Hepatic stellate cell (primary cell): Measurements from ENCODE around the gene TUBGCP3.

ENCODE experiments used
- DNase-seq: peaks from one replicate; pipeline ENCODE4 v3.0.0; 2011; ENCODE audit warnings: low spot score

Gene TUBGCP3

DNA sequence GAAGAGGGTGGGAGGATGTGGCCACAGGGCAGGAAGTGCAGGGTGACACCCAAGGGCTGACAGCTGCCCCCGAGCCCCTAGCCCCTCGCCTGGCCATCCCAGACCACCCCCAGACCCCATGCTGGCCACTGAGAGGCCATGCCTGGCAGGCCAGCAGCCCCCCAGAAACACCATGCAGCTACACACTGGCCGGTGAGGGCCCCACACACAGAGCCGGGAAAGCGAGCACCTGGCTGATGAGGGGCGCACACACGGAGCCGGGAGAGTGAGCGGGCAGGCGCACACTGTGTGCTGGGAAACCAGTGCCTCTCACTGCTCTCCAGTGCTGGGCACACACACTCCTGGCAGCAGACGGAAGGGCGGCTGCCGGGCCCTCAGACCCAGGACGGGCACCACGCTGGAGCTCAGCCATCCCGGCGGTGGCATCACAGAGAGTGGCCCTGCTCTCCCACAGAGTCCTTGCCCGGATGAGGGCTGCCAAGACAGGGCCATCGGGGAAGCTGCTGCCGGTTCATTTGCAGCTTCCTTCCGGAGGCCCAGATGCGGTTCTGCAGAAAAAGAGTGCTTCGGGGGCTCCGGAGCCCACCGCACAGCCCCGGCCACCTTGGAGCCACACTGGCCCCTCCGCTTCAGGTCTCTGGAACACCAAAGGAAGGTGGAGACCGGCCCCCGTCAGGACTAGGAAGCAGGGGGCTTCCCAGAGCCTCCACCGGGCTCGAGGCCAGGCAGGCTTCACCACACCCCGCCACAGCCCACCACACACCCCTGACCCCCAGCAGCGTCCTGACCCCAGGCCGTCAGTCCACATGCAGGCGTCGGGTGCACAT, 135.4 kb downstream of the TUBGCP3 start:
- DNase-seq, result no peak

DNA sequence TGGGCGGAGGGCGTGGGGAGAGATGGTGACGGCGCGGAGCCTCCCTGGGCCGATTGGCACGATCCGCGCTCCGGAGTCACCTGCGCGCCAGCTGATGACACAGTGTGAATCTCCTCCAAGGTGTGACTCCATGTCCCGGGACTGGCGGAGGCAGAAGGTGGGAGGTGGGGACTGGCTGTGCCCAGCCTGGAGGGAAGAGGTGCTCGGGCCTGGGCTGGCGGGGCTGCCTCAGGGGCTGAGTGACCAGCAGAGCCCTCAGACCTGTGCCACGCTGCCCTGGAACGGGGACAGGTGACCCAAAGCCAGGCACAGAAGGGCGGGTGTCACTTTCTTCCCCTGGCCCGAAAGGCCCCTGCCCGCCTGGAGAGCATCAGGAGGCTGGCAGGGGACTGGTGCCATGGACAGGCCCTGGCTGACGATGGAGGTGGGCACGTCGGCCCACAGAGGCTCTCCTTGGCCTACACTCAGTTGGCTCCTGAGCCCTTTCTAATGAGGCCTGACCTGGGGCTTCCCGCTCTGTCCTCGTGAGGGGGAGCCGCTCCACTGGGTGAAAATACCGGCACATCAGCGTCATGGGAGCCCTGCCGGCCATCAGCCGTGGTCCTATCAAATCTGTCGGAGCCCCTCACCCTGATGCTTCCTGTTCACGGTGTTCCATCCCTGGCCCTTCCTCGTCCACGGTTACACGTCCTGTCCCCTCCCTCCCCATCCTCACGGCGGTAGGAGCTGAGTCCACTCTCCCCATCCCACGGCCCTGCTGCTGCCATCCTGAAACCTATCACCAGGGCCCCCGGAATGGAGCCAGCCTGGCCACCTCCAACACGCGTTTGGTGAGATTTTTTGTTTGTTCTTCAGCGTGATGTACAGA, 136.2 kb downstream of the TUBGCP3 start:
- no peak for DNase-seq

DNA sequence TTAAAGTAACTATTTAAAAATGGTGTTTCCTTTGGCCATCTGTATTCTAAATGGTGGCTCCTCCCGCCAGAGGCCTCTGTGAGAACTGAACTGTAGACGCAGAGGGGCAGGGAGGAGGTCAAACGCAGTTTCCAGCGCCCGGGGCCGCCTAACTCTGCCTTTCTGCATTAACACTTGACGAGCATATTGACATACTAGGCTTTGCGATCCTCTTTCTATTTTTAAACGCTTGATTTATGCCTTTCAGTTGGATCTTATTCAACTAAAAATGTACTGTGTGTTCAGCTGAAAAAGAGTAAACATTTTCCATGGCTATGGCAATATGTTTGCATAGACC, 137.1 kb downstream of the TUBGCP3 start:
- no peak for DNase-seq

DNA sequence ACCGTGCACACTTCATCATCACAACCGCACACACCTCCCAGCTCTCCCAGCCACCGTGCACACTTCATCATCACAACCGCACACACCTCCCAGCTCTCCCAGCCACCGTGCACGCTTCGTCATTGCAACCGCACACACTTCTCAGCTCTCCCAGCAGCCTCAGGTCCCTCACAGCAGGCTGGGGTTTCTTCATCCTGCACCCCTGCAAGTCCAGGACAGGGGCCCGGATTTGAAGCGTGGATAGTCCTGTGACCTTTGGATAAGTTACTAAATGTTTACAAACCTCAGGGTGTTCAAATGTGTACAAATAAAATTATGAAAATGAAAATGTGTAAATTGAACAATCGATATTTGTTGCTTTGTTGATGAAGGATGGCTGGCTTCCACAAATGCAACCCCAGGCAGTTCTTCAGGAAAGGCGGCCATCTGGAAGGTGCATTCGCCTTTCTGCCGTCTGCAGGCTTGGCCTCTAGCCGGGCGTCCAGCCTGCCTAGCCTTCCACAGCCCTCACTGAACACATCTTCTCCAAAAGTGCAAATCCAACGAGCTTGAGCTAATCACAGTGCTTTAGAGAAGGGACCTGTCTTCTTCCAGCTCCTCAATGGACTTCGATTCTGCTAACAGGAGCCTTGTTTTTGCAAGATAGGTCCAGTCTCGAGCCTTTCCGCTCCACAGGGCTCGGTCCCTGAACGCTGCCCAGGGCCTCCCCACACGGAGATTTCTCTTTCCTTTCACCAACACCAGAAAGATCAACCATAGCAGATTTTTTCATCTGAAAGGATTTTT, 137.6 kb downstream of the TUBGCP3 start:
- DNase-seq, result no peak

DNA sequence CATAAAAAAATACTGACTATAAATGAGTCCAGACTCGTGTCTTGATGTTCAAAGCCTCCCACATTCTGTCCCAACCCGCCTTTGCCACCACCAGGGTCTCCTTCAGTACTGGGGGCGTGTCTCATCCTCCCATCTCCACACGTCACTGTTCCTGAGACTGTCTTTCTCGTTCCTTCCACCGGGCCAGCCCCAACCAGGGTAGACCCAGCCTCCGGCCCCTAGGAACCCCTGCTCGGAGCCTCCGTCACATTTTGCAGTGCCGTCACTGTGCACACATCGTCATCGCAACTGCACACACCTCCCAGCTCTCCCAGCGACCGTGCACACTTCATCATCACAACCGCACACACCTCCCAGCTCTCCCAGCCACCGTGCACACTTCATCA, 138.4 kb downstream of the TUBGCP3 start:
- DNase-seq, result no peak

DNA sequence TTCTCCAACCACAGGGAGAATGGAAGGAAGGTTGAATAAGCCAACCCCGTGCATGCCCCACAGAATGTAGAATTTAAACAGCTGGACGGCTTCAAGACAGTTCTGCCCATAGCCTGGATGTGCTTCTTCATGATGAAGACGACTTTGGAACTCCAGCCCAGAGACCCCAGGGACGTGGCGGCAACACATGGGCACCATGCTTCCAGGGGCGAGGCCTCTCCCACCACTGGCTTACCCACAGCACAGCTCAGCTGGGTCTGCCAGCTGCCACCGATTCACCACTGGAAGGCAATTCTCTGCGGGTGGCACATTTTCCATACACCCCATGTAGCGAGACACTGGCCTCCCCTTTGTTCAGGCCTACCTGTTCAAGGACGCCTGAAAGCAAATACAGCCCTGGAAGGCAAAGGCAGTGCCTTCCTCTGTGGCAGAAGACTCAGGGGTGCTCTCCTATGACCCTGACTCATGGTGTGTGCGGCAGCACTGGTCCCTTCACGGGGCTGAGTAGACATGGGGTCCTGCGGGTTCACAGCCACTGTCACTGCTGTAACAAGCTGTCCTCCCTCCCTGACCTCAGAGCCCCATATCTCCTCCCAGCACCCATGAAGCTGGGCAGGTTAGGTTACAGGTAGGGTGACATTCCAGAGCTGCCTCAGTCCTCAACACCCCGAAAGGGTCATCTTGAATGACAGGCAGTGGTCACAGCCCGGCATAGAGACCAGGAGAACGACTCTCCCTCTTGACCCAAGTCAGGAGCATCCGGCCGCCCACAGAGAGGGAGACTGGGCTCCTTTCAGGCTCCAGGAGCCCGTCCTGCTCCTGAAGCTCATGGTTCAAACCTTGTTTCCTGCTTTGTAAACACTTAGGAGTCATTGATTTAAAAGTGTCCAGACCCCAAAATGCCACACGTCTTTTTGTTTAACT, 139.1 kb downstream of the TUBGCP3 start:
- DNase-seq, result no peak

DNA sequence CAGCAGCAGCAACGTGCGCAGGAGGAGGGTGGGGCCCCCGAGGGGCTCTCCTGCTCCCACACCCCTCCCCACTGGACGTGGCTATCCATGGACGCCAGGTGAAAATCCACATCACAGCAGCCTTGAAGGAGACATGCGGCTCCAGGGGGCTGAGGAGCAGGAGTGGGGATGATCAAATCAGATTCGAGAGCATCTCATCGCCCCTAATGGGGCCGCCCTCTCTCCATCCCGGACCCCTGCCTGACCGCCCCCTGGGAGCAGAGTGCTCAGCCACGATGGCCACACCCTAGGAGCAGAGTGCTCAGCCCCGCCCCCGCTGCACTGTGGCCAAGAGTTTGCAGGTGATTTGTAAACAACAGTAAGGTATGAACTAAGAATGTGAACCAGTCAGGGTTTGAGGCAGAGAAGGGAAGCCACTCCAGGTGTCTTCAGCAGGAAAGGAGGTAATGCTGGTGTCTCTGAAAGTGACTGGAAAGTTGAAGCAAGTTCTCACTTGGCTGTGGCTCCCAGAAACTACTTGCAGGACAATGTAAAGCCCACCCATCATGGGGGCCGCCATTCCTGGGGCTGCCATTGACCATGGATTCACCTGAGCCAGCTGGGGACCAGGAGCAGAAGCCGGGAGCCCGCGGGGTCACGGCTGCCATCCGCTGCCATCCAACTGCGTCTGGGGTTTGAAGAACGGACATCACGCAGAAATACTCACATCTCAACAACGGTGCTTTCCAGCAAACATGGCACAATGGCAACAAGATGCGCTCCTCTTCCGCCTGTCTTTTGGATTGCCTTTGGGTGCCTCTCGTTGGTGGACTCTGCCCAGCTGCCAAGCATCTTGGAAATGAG, 140.0 kb downstream of the TUBGCP3 start:
- no peak for DNase-seq

DNA sequence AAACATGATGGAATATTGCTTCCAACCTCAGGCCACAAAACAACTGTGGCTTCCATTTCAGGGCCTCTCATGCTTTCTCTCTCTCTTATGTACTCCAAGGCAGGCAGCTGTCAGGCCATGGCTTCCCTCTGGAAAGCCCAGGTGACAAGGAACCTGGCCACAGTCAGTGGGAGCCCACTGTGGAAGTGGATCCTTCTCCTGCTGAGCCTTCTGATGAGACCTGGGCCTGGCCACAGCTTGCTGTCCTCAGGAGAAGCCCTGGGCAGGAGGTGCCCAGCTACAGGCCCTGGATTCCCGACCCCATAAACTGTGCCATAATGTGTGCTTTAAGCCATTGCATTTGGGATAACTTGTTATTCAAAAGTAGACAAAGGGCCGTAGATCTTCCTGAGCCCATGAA, 140.6 kb downstream of the TUBGCP3 start:
- no peak for DNase-seq

DNA sequence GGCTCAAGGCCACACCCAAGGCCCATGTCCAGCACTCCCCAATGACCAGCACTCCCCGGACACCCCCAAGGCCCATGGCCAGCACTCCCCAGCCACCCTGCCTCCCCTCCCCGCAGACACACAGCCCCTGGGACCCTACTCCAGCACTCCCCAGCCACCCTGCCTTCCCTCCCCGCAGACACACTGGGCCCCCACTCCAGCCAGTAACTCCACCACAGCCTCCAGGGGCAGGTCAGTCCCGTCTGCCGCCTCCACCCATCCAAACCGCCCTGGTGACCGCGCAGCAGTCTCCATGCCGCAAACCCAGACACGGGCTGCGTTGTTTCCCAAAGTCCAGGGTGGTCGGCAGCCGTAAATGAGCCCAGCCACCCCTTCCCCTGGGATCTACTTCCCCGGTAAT, 141.1 kb downstream of the TUBGCP3 start:
- no peak for DNase-seq

DNA sequence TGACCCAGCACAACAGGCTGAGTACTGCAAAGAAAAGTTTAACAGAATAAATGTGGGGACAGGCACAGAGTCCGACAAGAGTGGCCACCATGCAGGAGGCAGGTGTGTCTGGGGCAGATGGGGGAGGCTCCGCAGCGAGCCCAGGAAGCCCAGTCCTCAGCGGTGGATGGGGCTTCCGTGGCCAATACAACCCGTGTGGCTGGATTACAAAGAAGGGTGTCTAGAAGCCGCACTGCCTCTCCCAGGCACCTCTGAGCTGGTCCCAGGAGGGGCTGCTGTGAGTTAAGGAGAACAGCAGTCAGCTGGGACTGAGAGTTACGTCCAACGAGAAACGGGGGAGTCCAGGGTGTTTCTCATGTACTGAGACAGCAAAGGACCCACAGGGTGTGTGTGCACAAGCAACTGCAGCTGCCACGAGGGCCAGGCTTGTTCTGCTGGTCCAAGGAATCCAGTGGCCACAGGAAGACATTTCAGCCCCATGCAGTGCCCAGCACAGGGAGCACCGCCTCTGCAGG, 141.5 kb downstream of the TUBGCP3 start:
- no peak for DNase-seq

DNA sequence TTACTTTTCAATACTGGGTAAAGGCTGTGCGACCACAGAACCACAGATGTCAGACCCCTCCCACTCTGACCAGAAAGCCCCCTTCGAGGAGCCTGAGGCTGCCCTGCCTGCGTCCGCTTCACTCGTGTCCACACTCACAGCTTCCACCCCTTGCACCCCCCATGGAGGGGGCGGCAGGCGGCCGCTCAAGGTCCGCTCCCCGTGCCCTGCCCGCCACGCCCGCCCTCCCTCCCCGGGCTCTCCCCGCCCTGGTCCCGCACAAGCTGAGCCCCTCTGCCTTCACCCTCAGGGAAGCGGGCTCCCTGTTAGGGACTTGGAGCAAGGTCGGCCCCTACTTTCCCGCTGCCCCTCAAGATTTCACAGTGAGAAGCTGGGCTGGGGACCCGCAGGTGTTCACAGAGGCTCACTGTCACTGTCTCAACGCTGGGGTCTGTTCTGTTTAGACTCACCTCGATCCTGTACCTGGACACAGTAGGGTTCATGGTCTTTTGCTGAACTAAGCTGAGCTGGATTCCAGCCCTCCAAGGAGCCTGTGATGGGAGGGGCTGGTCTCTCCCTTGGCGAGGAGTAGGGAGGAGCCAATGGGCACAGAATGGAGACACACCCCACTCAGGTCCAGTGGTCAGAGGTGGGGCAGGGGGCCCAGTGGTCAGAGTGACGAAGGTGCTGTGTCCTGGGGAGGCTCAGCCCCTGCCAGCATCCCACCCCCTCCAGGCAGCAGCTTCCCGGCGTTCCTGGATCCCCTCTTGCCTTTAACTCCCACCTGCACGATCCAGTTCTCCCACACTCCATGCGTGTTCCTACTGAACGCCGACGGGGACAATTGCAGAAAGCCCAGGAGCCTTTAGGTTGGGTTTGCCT, 142.3 kb downstream of the TUBGCP3 start:
- DNase-seq, result no peak

DNA sequence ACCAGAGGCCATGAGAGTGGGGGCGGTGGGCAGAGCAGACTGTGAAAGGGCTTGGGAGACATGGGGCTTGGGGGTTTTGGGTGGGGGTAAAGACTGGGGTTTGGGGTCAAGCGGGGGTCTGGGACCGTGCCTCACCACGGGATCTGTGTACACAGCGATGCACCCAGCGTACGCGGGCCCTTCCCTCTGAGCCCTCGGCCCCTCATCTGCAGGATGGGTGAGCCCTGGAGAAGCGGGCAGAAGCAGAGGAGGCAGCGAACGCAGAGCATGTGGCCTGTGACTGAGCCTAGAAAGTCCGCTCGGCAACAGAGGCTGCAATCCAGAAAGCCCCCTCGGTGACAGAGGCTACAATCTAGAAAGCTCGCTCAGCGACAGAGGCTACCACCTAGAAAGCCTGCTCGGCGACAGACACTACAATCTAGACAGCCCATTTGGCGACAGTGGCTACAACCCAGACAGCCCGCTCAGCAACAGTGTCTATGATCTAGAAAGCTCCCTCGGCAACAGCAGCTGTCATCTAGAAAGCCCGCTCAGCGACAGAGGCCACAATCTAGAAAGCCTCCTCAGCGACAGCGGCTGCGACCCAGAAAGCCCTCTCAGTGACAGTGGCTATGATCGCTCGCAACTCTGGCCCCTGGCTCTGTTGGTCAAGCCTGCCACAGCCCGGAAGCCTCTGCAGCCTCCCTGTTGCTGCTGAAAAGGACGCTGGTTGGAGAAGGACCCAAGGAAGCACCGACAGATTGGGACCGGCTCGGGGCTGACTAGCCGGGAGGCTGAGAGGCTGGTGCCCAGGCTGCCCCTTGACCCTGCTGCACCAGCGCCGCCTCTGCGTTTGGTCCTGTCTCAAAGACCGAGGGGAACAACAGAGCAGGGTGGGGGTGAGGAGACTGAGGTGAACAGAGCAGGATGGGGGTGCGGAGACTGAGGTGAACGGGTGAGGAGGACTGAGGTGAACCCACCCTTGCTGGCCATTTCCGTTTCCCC, 143.2 kb downstream of the TUBGCP3 start:
- DNase-seq, result no peak

DNA sequence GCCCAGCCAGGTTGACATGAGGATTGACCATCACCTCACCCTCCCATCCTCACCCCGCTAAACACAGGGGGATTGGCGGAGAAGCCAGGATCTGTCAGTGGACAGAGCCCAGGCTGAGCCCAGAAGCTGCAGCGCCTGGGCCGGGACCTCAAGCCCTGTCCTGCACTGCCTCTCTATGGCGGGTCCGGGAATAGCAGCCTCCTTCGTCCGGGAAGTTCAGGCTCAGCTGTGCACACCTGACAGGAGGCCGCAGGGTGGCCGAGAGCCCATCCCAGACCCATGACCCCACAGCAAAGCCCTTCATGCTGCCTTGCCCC, 144.0 kb downstream of the TUBGCP3 start:
- DNase-seq, result peak; percentile 83

DNA sequence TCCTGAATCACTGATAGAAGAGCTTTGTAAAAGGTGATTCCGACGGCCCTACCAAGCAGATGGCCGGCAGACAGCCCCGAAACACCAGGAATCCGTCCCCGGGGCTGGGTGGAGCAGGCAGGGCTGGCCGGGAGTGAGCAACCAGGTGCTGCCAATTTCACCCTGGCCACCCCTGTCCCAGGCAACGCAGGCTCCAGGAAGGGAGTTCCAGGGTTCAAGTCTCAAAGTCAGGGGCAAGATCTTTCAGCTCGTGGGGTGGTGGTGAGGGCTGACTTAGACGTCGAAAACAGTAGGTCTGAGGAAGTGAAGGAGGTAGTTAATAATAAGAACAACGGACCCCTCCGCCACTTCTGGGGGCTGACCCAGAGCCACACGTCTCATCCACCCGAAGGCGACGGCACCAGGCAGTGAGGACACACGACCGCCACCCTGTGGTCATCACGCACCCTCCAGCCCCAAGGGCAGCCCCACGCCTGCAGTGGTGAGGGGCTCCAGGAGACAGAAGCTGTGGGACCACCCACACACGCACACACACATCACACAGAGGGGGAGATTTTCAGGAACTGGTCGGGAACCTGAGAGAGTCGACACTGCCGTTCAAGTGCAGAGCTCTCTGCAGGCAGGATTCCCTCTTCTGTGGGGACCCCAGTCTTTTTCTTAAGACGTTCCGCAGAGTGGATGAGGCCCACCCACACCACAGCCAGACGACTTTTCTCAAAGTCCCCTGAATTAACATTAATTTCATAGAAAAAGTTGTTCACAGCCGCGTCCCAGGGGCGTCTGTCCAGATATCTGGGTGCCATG, 144.6 kb downstream of the TUBGCP3 start:
- no peak for DNase-seq

DNA sequence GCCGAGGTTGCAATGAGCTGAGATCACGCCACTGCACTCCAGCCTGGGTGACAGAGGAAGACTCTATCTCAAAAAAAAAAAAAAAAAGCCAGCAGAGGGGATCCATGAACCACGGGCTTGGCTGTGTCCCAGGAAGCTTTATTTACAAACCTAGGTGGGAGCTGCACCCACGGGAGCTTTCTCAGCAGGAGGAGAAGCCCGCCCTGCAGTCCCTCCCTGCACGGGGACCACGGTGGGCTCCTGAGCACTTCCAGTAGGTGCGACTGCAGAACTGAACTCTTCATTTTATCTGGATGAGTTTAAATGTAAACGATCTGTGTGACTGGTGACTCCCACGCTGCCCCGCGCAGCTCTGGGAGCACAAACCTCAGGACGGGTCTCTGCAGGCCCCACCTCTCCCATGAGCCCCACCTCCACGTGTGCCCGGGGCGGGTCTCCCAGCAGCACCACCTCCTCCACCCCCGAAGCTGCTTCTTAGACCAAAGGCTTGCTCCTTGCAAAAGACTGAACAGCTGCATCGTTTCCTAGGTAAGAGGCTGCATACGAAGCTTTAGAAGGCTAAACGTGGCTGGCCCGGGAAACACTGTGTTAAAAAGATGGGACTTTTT, 145.4 kb downstream of the TUBGCP3 start:
- no peak for DNase-seq

DNA sequence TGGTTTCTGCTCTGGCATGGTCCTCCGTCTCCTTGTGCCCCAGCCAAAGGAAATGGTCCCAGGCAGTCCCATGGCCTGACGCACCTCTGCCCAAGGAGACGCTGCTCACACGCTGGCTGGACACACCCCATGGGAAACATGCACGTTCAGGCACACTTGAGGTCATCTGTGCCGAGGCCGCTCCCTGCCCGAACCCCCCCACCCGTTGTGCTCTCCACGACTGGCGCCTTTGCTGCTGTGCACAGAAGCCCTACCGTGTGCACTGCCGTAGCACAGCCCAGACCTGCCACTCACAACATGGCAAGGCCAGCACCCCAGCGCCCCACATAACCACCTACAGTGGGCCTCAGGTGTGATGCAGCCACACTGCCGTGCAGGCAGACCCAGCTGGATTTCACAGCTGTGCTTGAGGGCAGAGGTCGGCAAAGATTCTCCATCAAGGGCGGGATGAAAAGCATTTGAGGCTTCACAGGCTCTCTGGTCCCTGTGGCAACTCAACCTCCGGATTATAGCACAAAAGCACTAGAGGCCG, 146.1 kb downstream of the TUBGCP3 start:
- DNase-seq, result no peak

DNA sequence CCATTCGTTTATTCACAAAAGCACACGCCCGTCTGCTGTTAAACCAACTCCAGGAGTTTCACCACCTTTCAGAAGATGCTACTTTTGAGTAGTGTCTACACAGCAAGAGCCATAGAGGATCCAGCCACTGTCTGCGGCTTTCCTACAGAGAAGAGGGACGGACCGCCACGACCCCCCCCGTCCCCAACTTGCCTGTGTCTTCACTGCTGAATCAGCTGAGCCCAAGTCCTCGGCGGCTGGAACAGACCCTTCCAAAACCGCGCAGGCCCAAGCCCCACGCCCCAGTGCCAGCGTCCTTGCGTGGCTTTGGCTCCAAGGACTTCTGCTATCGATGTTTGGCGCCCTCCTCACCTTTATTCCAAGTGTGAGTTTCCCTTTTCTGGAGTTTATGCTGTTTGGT, 146.7 kb downstream of the TUBGCP3 start:
- no peak for DNase-seq
